HG03432 (cell line): ENCODE data around the gene TRIM25.
"Not testable (repeated sequence)": the region's sequence is repeated elsewhere in the genome, so short reads cannot be mapped to it uniquely, and the experiment has no call there.

ENCODE experiments used
- ATAC-seq: cut with Tn5 transposase; IDR thresholded peaks from one replicate; pipeline ENCODE4 v1.9.1; 2021; ENCODE audit warnings: mild to moderate bottlenecking, moderate library complexity; ENCODE audit not compliant: unreplicated experiment

The TRIM25 gene

GRCh38 chr17:56913867-56914580 is at the start of gene TRIM25:
Gene TRIM25, minus strand, starts transcription at chr17:56914049. Its CDS starts 61 bp downstream, at chr17:56913988.
- peak; percentile 81 for ATAC-seq

GRCh38 chr17:56960596-56961538 is 47.0 kb upstream of the TRIM25 start, which contains the start of gene COIL:
Gene COIL, minus strand, starts transcription at chr17:56961050. Its CDS starts 31 bp downstream, at chr17:56961019.
- ATAC-seq = peak; percentile 97

GRCh38 chr17:56956992-56957391 is 43.1 kb upstream of the TRIM25 start:
- ATAC-seq = no peak

GRCh38 chr17:56949595-56949994 is 35.7 kb upstream of the TRIM25 start:
- no peak for ATAC-seq

- ATAC-seq = no peak
Observed at GRCh38 chr17:56948491-56948890, 34.6 kb upstream of the TRIM25 start.

GRCh38 chr17:56947741-56948140 is 33.9 kb upstream of the TRIM25 start:
- no peak for ATAC-seq

GRCh38 chr17:56945938-56946505 is 32.2 kb upstream of the TRIM25 start:
- ATAC-seq = no peak

- ATAC-seq = no peak
Observed at GRCh38 chr17:56943505-56944125, 29.8 kb upstream of the TRIM25 start.

- ATAC-seq = peak; percentile 60
Observed at GRCh38 chr17:56939869-56940484, 26.1 kb upstream of the TRIM25 start.

- not testable (repeated sequence) for ATAC-seq
Observed at GRCh38 chr17:56938206-56938605, 24.4 kb upstream of the TRIM25 start.

- ATAC-seq = no peak
Observed at GRCh38 chr17:56937687-56938086, 23.8 kb upstream of the TRIM25 start.

GRCh38 chr17:56936697-56937322 is 23.0 kb upstream of the TRIM25 start:
- ATAC-seq = no peak

GRCh38 chr17:56935461-56935860 is 21.6 kb upstream of the TRIM25 start:
- ATAC-seq = no peak

- no peak for ATAC-seq
Observed at GRCh38 chr17:56934280-56934679, 20.4 kb upstream of the TRIM25 start.

GRCh38 chr17:56933868-56934267 is 20.0 kb upstream of the TRIM25 start:
- no peak for ATAC-seq

- no peak for ATAC-seq
Observed at GRCh38 chr17:56933151-56933745, 19.4 kb upstream of the TRIM25 start.

GRCh38 chr17:56930739-56931337 is 17.0 kb upstream of the TRIM25 start:
- ATAC-seq = no peak

- no peak for ATAC-seq
Observed at GRCh38 chr17:56929362-56929969, 15.6 kb upstream of the TRIM25 start.

GRCh38 chr17:56928586-56928985 is 14.7 kb upstream of the TRIM25 start:
- no peak for ATAC-seq
